GM18951 (cell line): ENCODE results near the gene ALG1L2.
"Not testable (repeated sequence)": the region's sequence is repeated elsewhere in the genome, so short reads cannot be mapped to it uniquely, and the experiment has no call there.

ENCODE experiments used
- POLR2A ChIP-seq: IDR thresholded peaks from 4 replicates; pipeline ENCODE4 v1.6.1; 2011; ENCODE audit warnings: mild to moderate bottlenecking; ENCODE audit not compliant: insufficient read length, insufficient read depth; ENCODE audit errors: extremely low read depth
- in situ Hi-C: fragments of 300-500 bp; cut with MboI; formaldehyde crosslinking; loops from one replicate; pipeline ENCODE4 v1.12.0; 2022; ENCODE audit warnings: low sequenced_read_pairs, mixed read lengths, inconsistent platforms; ENCODE audit not compliant: unreplicated experiment

The ALG1L2 gene, protein sequence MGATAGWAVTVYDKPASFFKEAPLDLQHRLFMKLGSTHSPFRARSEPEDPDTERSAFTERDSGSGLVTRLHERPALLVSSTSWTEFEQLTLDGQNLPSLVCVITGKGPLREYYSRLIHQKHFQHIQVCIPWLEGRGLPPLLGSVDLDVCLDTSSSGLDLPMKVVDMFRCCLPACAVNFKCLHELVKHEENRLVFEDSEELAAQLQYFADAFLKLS

DNA sequence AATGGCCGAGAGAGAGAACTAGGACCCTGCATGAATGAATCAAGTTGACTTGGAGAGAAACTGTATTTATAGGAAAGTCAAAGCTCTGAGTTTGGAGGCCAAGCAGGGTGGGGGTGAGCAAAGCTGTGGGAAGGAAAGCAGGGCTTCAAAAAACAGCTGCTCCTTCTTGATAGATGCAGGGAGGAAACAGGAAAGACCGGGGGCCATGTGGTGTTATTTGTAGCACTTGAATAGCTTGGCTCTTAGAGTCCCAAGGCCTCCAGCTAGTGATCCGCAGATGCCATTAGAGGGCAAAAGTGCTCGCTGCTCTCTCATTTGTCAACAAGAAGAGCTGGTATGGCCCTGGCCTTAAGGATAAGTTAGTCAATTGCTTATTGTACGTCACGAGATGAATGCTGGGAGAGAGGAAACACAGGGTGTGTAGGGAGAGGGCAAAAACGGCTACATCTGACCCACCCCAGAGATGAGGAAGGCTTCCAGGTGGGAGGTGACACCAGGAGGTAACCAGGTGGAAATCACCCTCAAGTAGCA, at the start of gene ALG1L2:
Gene ALG1L2, plus strand, starts transcription at position 481 of the 531 bp plus-strand sequence. CDS start 186 bp downstream, outside the sequence.
- no peak for TF ChIP-seq POLR2A
- in situ Hi-C loops, result no loop called here

DNA sequence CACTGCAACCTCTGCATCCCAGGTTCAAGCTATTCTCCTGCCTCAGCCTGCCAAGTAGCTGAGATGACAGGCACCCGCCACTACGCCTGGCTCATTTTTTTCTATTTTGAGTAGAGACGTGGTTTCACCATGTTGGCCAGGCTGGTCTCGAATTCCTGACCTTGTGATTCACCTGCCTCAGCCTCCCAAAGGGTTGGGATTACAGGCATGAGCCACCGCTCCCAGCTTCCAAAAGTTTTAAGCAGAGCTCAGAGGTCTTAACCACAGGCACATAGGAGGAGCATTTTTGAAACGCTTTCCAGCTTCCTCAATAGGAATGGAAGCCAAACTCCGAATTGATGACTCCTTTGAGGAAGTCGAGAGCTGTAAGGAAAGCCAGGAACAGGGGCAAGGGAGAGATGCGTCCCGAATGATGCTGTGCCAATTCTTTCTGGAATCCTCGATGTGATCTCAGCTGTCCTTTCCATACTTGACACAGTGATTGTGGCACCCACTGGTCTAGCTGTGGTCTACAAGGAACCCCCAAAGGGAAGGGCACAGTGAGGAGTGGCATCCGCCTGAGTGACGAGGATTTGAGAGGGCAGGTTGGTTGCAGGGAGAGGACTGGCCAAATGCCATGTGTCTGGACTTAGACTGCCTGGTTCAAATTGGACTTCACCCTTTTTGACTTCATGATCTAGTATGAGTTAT, 44.4 kb upstream of the ALG1L2 start:
- in situ Hi-C loops, result not testable (repeated sequence)

DNA sequence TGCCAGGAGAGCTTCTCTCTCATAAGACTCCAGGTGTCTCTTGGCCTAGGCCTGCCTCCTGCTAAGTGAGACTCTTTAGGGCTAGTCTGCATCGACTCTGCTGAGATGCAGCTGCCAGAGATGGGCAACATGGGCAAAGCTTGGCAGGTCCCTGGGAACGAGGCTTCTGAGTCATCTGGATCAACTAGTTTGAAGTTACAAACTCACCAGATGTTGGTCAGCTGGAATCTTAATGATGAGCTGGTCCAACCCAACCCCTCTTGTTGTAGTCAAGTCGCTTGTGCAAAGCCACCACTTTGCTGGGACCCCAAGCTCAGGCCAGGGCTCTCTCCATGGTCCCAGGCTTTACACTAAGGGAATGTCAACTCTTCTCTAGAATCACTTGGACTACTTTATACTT, 38.9 kb upstream of the ALG1L2 start:
- in situ Hi-C loops, result not testable (repeated sequence)

DNA sequence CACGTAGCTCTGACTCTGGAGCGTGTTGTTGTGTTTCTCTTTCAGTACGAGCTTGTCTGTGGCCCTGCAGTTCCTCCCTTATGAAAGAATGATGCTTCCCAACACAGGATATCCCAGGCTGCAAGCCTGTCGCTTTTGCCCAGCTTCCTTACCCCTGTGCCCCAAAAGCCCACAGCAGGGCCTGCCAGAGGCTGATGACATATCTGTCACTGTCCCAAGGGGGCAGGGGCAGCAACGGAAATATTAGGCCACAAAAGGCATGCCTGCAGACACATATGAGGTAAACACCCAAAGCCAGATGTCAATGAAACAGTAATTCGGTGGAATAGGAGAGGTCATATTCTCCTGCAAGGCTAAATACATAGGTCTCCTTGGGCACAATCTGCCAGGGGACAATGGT, 38.0 kb upstream of the ALG1L2 start:
- in situ Hi-C loops, result not testable (repeated sequence)

DNA sequence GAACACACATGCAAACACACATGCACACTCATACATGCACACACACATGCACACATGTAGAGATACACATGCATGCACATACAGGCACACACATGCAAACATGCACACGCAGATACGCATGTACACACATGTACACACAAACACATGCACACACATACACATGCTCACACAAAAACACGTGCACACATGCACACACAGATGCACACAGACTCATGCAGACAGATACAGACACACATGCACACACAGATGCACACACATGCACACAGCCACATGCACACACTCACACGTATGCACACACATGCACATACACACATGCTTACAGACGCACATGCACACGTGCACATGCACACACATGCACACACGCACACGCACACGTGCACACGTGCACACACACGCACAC, 37.3 kb upstream of the ALG1L2 start:
- in situ Hi-C loops, result no loop called here
- TF ChIP-seq POLR2A, result no peak

DNA sequence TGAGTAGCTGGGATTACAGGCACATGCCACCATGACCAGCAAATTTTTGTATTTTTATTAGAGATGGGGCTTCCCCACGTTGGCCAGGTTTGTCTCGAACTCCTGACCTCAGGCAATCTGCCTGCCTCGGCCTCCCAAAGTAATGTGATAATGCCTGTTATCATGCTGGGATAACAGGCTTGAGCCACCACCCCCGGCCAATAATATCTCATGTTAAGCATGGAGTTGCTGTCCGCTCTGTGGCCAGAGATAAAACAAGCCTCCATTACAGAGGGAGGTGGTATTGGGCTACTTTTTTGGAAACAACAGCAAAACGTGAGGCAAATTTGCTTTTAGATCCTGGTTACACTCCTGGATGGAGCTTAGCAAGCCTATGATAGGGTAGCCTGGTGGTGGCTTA, 32.9 kb upstream of the ALG1L2 start:
- in situ Hi-C loops, result no loop called here
- TF ChIP-seq POLR2A, result no peak

DNA sequence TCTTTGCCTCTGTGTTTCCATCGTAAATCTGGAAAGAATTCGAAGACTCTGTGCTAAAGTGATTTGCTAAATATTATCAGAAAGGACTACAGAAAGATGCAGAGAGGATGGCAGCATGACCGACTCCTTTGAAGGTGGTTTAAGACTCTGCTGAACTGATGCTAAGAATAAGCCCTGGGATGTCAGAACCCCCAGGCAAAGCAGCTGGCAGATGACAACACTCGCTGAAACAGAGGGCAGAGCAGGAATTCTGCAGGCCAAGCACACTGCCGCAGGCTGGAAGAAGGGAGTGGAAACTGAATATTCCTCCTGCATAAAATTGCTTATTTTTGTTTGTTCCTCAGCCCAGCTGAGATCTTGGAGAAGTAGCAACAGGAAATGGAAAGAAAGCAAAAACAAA, 29.3 kb upstream of the ALG1L2 start:
- in situ Hi-C loops, result not testable (repeated sequence)

DNA sequence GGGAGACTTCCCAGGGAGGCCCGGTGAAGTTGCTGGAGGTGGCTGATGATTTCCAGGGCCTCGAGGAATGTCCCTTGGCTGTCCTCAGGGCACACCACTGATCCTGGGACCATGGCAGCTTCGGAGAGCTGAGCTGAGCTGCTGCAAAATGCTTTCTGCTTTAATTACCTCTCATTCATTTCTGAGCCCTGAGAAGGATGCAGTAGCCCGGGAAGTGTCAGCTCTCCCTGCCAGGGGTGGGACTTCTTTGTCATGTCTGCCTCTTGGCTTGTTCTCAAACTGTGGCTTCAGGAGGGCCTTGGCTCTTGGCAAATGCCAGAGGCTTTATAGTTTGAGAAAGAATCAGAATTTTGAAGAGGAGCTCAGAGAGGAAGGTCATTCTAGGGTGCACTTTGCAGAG, 28.7 kb upstream of the ALG1L2 start:
- in situ Hi-C loops, result not testable (repeated sequence)

DNA sequence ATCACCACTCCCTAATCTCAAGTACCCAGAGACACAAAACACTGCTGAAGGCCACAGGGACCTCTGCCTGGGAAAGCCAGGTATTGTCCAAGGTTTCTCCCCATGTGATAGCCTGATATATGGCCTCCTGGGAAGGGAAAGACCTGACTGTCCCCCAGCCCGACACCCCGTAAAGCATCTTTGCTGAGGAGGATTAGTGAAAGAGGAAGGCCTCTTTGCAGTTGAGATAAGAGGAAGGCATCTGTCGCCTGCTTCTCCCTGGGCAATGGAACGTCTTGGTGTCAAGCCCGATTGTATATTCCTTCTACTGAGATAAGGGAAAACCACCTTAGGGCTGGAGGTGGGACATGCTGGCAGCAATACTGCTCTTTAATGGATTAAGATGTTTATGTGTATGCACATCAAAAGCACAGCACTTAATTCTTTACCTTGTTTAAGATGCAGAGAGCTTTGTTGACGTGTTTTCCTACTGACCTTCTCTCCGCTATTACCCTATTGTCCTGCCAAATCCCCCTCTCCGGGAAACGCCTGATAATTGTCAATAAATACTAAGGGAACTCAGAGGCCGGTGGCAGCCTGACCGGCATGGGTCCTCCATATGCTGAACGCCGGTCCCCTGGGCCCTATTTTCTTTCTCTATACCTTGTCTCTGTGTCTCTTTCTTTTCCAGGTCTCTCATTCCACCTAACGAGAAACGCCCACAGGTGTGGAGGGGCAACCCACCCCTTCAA, 23.9 kb upstream of the ALG1L2 start:
- in situ Hi-C loops, result not testable (repeated sequence)

DNA sequence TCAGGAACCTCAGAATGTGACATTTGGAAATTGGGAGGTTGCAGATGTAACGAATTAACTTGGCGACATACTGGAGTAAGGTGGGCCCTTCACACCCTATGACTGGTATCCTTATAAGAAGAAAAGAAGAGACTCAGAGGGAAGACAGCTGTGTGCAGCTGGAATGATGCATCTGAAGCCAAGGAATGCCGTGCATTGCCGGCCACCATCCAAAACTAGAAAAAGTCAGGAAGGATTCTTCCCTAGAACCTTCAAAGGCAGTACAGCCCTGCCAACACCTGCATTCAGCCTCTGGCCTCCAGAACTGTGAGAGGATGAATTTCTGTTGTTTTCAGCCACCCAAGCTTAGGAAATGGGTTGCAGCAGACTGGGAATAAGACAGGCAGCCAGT, 23.4 kb upstream of the ALG1L2 start:
- in situ Hi-C loops, result not testable (repeated sequence)

DNA sequence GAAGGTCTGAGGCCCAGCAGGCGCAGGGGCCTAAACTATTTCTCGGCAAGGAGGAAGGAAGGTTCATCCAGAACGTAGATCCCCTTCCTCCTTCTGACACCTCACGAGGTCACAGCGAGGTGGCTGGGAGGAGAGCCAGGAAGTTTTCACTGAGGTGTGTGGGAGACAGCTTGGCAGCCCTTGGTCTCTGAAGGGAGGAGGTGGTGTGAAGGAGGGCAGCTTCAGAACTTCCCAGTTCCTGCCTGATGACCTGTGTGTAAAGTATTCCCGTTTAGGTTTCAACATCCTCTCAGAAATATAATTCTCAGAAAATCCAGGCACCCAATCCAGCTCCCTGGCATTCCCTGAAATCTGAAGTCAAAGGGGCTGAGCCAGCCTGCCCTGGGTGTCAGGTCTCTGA, 22.9 kb upstream of the ALG1L2 start:
- in situ Hi-C loops, result not testable (repeated sequence)

DNA sequence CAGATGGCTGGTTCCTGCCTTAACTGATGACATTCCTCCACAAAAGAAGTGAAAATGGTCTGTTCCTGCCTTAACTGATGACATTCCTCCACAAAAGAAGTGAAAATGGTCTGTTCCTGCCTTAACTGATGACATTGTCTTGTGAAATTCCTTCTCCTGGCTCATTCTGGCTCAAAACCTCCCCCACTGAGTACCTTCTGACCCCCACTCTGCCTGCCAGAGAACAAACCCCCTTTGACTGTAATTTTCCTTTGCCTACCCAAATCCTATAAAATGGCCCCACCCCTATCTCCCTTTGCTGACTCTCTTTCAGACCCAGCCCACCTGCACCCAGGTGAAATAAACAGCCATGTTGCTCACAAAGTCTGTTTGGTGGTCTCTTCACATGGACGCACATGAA, 22.5 kb upstream of the ALG1L2 start:
- in situ Hi-C loops, result not testable (repeated sequence)

DNA sequence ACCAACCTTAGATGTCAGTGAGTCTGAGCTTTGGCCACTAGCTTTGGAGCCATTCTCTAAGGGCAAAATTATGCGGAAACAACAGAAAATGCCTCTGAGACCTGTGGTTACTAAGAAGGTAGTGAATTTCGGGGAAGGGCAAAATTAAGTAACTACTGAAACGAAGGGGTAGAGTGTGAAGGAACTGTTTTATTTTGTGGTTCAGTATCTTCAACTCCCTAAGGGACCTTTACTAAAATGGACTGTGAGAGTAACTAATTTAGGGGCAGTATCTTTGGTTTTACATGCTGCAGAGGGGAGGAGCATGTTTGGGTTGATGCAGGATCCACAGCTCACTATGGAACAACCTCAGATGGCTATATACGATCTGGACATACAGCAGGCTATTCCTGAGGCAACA, 8.0 kb upstream of the ALG1L2 start:
- no peak for TF ChIP-seq POLR2A
- in situ Hi-C loops, result no loop called here

DNA sequence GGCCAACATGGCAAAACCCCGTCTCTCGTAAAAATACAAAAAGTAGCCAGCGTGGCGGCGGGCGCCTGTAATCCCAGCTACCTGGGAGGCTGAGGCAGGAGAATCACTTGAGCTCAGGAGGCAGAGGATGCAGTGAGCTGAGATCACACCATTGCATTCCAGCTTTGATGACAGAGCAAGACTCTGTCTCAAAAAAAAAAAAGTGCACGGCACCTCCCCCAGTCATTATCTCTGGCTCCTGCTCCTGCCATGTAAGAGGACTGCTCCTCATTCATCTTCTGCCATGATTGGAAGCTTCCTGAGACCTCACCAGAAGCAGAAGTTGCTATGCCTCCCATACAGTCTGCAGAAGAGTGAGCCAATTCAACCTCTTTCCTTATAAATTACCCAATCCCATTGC, 4.0 kb upstream of the ALG1L2 start:
- in situ Hi-C loops, result no loop called here
- TF ChIP-seq POLR2A, result no peak

DNA sequence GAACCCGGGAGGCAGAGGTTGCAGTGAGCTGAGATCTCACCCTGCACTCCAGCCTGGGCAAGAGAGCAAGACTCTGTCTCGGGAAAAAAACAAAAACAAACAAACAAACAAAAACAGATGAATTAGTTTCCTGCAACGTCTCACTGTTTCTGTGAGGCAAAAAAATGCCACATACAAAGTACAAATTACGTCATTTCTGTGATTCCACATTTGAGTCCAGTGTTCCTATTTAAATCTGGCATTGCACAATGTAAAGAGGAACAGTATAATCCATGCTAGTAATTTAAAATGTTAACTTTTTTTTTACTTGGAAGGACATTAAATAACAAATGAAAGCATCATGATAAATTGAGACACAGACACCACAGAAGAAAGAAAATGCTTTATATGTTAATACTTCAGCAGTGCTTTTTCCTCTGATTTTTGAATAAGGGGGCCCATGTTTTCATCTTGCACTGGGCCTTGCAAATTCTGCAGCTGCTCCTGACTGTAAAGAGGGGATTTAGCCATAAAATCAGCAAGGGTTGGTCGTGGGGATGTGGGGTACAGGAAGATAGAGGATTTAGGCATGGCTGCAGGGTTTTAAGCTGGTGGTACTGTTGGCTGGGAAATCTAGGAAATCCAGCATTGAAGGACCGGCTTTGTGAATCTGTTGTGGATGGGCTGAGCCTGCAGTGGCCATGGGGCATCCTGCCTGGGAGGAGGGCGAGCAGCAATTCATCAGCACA, 1.9 kb downstream of the ALG1L2 start:
- in situ Hi-C loops, result not testable (repeated sequence)
